ENCODE data around the gene TOP2A.

GRCh38 chr17:40458851-40459482 is 41.3 kb upstream of the TOP2A start:
- no peak for TF ChIP-seq CTCF (IDR thresholded peaks at IDR 0.05)
- TF ChIP-seq POLR2A (IDR thresholded peaks at IDR 0.05) = no peak
